ENCODE data around the gene RPGRIP1L.
"Not testable (repeated sequence)": the region's sequence is repeated elsewhere in the genome, so short reads cannot be mapped to it uniquely, and the experiment has no call there.

The RPGRIP1L gene

DNA sequence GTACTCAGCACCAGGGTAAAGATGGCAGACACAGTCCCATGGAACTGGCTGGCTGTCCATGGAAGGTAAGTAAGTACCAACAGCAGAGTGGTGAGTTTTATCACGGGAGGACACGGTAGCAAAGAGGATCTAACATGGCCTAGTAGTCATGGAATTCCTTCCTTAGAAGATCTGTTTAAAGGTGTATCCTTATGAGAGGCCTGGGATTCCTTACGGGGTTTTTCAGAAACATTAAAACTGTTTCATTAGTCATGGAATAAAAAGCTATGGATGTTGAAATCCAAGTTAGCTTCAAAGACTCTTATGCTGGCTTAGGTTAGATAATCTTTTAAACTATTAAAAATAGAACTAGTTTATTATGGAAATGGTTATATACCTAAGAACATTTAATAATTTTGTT is 7.7 kb upstream of the RPGRIP1L start:
- H3K27ac ChIP-seq (ENCODE audit: low read length): no peak overlapping the region
- no peaks in the 10 kb centered on the region for H3K36me3 ChIP-seq (ENCODE audit: control insufficient read depth in 1 of 2, insufficient read depth in 2 of 2, low read length in 2 of 2)
- no peak overlapping the region for H3K4me3 ChIP-seq (ENCODE audit: low read depth in 1 of 2, low read length in 2 of 2)
- H3K4me1 ChIP-seq (ENCODE audit: control insufficient read depth in 1 of 2, insufficient read depth in 2 of 2, low read length in 2 of 2): peaks cover 0 to 10% of the 10 kb centered on the region in 2 donors
- no peaks in the 10 kb centered on the region for H3K9me3 ChIP-seq (ENCODE audit: control insufficient read depth in 1 of 2, low read length in 2 of 2)
- H3K27me3 ChIP-seq (ENCODE audit: low read depth, low read length): no peaks in the 10 kb centered on the region

DNA sequence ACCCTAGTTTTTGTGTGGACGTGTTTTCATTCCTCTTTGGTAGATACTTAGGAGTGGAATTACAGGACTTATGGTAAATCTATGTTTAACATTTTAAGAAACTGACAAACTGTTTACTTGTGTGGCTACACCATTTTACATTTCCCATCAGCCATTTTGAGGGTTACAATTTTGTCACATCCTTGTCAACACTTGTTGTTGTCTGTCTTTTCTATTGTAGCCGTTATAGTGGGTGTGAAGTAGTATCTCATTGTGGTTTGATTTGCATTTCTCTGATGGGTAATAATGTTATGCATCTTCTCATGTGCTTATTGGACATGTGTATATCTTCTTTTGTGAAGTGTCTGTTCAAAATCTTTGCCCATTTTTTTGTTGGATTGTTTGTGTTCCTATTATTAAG is 4.8 kb upstream of the RPGRIP1L start:
- no peaks in the 10 kb centered on the region for H3K9me3 ChIP-seq (ENCODE audit: control insufficient read depth in 1 of 2, low read length in 2 of 2)
- H3K4me1 ChIP-seq (ENCODE audit: control insufficient read depth in 1 of 2, insufficient read depth in 2 of 2, low read length in 2 of 2): peaks cover 9 to 13% of the 10 kb centered on the region in 2 donors

DNA sequence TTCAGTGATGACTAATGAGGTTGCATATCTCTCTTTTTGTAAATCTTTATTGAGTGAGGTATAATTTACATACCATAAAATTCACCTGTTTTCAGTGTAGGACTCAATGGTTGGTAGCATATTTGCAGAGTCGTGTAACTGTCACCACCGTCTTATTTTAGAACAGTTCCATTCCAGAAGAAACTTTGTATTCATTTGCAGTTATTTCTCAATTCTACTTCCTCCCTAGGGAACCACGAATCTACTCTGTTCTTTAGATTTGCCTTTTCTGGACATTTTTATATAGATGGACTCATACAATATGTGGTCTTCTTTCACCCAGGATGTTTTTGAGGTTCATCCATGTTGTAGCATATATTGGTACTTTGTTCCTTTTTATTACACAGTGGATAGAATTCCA is 4.0 kb upstream of the RPGRIP1L start:
- Histone ChIP-seq H3K4me3 (ENCODE audit: low read depth in 1 of 2, low read length in 2 of 2) (no peak overlapping the region), H3K36me3 (ENCODE audit: control insufficient read depth in 1 of 2, insufficient read depth in 2 of 2, low read length in 2 of 2) (no peaks in the 10 kb centered on the region), H3K4me1 (ENCODE audit: control insufficient read depth in 1 of 2, insufficient read depth in 2 of 2, low read length in 2 of 2) (peaks cover 13 to 16% of the 10 kb centered on the region in 2 donors), H3K27me3 (ENCODE audit: low read depth, low read length) (no peaks in the 10 kb centered on the region), H3K9me3 (ENCODE audit: control insufficient read depth in 1 of 2, low read length in 2 of 2) (no peaks in the 10 kb centered on the region), H3K27ac (ENCODE audit: low read length) (no peak overlapping the region)

More for the DNA sequence above, 4.8 kb upstream of the RPGRIP1L start:
- H3K36me3 ChIP-seq (ENCODE audit: control insufficient read depth in 1 of 2, insufficient read depth in 2 of 2, low read length in 2 of 2): no peaks in the 10 kb centered on the region
- H3K27me3 ChIP-seq (ENCODE audit: low read depth, low read length): no peaks in the 10 kb centered on the region
- H3K27ac ChIP-seq (ENCODE audit: low read length): no peak overlapping the region
- H3K4me3 ChIP-seq (ENCODE audit: low read depth in 1 of 2, low read length in 2 of 2): no peak overlapping the region

DNA sequence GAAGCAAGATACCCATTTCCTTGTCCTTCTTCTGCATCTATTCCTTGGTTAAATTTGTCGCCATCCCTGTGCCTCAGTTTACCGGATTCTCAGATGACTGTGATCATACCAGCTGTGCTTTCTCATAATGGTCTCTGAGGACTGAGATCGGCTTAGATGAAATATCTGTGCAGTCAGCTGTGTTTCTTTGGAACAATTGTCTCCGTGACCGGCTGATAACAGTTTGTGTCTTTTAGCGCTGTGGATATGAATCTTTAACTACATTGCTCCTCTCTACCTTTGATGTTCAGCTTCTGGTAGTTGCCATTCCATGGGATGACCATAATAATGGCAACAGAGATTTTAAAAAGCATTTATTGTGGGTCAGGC is 770 bp upstream of the RPGRIP1L start:
- H3K4me1 ChIP-seq (ENCODE audit: control insufficient read depth in 1 of 2, insufficient read depth in 2 of 2, low read length in 2 of 2): peaks cover 13 to 16% of the 10 kb centered on the region in 2 donors
- H3K27me3 ChIP-seq (ENCODE audit: low read depth, low read length): no peaks in the 10 kb centered on the region
- H3K9me3 ChIP-seq (ENCODE audit: control insufficient read depth in 1 of 2, low read length in 2 of 2): no peaks in the 10 kb centered on the region
- peak overlapping the region; percentile 95 to 97 for H3K4me3 ChIP-seq (ENCODE audit: low read depth in 1 of 2, low read length in 2 of 2)
- H3K27ac ChIP-seq (ENCODE audit: low read length): peak overlapping the region; percentile 62
- H3K36me3 ChIP-seq (ENCODE audit: control insufficient read depth in 1 of 2, insufficient read depth in 2 of 2, low read length in 2 of 2): no peaks in the 10 kb centered on the region

DNA sequence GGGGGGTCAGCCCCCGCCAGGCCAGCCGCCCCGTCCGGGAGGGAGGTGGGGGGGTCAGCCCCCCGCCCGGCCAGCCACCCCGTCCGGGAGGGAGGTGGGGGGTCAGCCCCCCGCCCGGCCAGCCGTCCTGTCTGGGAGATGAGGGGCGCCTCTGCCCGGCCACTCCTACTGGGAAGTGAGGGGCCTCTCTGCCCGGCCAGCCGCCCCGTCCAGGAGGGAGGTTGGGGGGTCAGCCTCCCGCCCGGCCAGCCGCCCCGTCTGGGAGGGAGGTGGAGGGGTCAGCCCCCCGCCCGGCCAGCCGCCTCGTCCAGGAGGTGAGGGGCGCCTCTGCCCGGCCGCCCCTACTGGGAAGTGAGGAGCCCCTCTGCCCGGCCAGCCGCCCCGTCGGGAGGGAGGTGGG is 5.4 kb downstream of the RPGRIP1L start:
- not testable (repeated sequence) for H3K4me1 ChIP-seq (ENCODE audit: control insufficient read depth in 1 of 2, insufficient read depth in 2 of 2, low read length in 2 of 2); H3K27ac ChIP-seq (ENCODE audit: low read length)

DNA sequence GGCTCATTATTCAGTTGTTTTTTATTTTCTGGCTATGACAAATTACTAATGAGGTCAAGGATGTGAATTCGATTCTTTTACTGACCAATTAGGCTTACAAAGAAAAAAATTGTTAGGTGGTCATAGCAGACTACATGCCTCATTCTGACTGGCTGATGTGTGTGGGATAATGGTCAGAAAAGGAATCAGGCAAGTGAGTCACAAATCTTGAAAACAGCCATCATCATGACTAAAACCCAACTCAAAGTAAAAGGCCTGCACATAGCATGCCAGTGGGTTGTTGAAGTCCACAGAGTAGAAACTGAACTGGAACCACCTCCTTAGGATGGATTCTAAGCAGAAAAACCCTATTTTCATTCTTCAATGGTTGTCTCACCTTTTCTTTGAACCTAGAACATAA is 8.6 kb downstream of the RPGRIP1L start:
- Histone ChIP-seq H3K27me3 (ENCODE audit: low read depth, low read length) (no peaks in the 10 kb centered on the region), H3K9me3 (ENCODE audit: control insufficient read depth in 1 of 2, low read length in 2 of 2) (no peaks in the 10 kb centered on the region), H3K4me3 (ENCODE audit: low read depth in 1 of 2, low read length in 2 of 2) (no peak overlapping the region), H3K36me3 (ENCODE audit: control insufficient read depth in 1 of 2, insufficient read depth in 2 of 2, low read length in 2 of 2) (peaks cover 0 to 6% of the 10 kb centered on the region in 2 donors), H3K27ac (ENCODE audit: low read length) (no peak overlapping the region), H3K4me1 (ENCODE audit: control insufficient read depth in 1 of 2, insufficient read depth in 2 of 2, low read length in 2 of 2) (no peaks in the 10 kb centered on the region)

More for the DNA sequence above, 5.4 kb downstream of the RPGRIP1L start:
- not testable (repeated sequence) for H3K36me3 ChIP-seq (ENCODE audit: control insufficient read depth in 1 of 2, insufficient read depth in 2 of 2, low read length in 2 of 2); H3K9me3 ChIP-seq (ENCODE audit: control insufficient read depth in 1 of 2, low read length in 2 of 2); H3K4me3 ChIP-seq (ENCODE audit: low read depth in 1 of 2, low read length in 2 of 2); H3K27me3 ChIP-seq (ENCODE audit: low read depth, low read length)

DNA sequence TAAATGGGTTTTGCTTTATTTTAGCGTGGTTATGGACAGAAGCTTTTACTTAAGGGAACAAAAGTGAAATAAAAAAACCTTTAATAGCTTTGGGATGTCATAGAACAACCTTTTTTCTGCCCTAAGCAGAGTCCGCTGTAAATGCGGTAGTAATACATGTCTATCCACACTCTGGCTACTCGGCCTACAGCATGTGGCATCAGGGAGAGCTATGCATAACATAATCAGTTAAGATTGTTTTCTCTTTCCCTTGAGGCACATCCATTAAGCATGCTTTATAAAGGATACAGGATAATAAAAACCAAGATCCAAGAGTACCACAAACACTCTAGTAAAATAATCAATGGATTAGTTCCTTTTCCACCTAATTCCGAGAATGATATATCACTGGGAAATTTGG is 10.3 kb downstream of the RPGRIP1L start:
- Histone ChIP-seq H3K36me3 (ENCODE audit: control insufficient read depth in 1 of 2, insufficient read depth in 2 of 2, low read length in 2 of 2) (peaks cover 0 to 6% of the 10 kb centered on the region in 2 donors), H3K27ac (ENCODE audit: low read length) (no peak overlapping the region), H3K4me3 (ENCODE audit: low read depth in 1 of 2, low read length in 2 of 2) (no peak overlapping the region), H3K9me3 (ENCODE audit: control insufficient read depth in 1 of 2, low read length in 2 of 2) (no peaks in the 10 kb centered on the region), H3K27me3 (ENCODE audit: low read depth, low read length) (no peaks in the 10 kb centered on the region), H3K4me1 (ENCODE audit: control insufficient read depth in 1 of 2, insufficient read depth in 2 of 2, low read length in 2 of 2) (no peaks in the 10 kb centered on the region)

DNA sequence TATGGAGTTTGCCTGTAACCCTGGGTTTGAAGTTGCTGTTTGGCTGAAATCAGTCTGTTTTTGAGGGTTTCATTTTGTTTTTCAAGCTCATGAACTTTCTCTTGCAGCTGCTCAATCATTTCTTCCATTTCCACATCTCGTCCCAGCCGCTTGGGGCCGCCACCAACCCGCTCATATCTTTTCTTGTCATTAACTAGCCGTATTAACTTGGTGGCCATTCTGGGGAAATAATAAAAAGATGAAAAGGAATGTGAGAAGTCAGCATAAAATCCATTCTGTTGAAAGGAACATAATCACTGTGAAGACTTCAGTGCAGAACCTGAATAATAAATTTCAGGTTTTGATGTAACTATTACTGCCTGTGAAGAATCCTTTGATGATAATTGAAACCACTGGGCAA is 11.5 kb downstream of the RPGRIP1L start:
- H3K4me1 ChIP-seq (ENCODE audit: control insufficient read depth in 1 of 2, insufficient read depth in 2 of 2, low read length in 2 of 2): no peaks in the 10 kb centered on the region
- no peak overlapping the region for H3K4me3 ChIP-seq (ENCODE audit: low read depth in 1 of 2, low read length in 2 of 2)
- no peak overlapping the region for H3K27ac ChIP-seq (ENCODE audit: low read length)
- no peaks in the 10 kb centered on the region for H3K27me3 ChIP-seq (ENCODE audit: low read depth, low read length)
- peaks cover 0 to 6% of the 10 kb centered on the region in 2 donors for H3K36me3 ChIP-seq (ENCODE audit: control insufficient read depth in 1 of 2, insufficient read depth in 2 of 2, low read length in 2 of 2)
- H3K9me3 ChIP-seq (ENCODE audit: control insufficient read depth in 1 of 2, low read length in 2 of 2): no peaks in the 10 kb centered on the region

DNA sequence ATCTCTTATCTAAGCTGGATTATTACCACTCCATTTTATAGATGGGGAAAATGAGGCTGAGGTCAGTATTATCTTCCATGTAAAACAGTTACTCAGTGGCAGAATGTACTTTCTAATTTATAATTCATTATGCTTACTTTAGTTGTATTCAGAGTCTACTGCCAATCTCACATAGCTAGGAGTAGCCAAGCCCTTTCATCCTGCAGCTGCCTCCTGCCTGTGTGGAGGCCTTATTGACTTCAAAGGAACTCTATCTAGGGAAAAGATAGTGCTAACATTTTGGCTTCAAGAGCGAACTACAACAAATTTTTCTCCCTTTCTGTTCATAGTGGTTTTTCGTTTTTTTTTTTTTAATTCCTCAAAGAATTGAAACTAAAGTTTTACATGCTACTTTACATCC is 12.9 kb downstream of the RPGRIP1L start:
- Histone ChIP-seq H3K4me3 (ENCODE audit: low read depth in 1 of 2, low read length in 2 of 2) (no peak overlapping the region), H3K27ac (ENCODE audit: low read length) (no peak overlapping the region), H3K9me3 (ENCODE audit: control insufficient read depth in 1 of 2, low read length in 2 of 2) (no peaks in the 10 kb centered on the region), H3K36me3 (ENCODE audit: control insufficient read depth in 1 of 2, insufficient read depth in 2 of 2, low read length in 2 of 2) (peaks cover 0 to 6% of the 10 kb centered on the region in 2 donors), H3K27me3 (ENCODE audit: low read depth, low read length) (no peaks in the 10 kb centered on the region), H3K4me1 (ENCODE audit: control insufficient read depth in 1 of 2, insufficient read depth in 2 of 2, low read length in 2 of 2) (no peaks in the 10 kb centered on the region)

DNA sequence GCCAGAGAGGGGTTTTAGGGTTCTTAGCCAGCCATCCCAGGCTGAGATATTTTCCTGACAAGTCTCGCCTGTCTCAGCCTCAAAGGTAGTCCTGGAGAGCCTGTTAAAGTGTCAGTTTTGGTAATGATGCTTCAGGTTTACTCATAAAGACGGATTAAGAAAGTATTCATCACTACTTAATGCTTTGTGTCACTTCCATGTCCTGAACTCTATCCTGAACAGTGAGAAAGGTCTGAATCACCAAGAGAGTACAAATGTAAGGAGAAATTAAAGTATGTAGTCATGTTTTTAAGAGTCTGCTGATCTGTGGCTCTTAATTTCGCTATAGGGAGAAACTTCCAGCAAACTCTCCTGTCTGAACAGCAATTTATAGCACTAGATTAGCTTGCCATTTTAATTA is 14.0 kb downstream of the RPGRIP1L start:
- H3K9me3 ChIP-seq (ENCODE audit: control insufficient read depth in 1 of 2, low read length in 2 of 2): peaks cover 0 to 3% of the 10 kb centered on the region in 2 donors
- H3K4me3 ChIP-seq (ENCODE audit: low read depth in 1 of 2, low read length in 2 of 2): no peak overlapping the region
- H3K27ac ChIP-seq (ENCODE audit: low read length): no peak overlapping the region
- H3K27me3 ChIP-seq (ENCODE audit: low read depth, low read length): no peaks in the 10 kb centered on the region
- no peaks in the 10 kb centered on the region for H3K4me1 ChIP-seq (ENCODE audit: control insufficient read depth in 1 of 2, insufficient read depth in 2 of 2, low read length in 2 of 2)
- H3K36me3 ChIP-seq (ENCODE audit: control insufficient read depth in 1 of 2, insufficient read depth in 2 of 2, low read length in 2 of 2): peaks cover 0 to 10% of the 10 kb centered on the region in 2 donors

DNA sequence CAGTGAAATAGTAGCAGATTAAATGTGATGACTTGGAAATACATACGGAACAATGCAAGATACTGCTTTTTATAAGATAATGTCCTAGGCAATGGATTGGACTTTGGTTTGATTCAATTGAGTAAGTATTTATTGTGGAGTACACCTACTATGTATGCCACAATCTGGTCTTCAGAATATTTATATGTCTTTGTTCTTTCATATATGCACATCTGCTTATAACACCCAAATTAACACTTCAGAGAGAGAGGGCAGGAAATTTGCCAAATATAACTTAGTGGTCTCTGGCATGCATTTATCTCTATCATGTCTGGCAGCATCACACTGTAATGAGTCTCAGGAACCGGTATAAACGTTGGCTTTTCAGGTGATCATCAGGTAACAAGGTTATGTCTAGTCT is 16.9 kb downstream of the RPGRIP1L start:
- Histone ChIP-seq H3K9me3 (ENCODE audit: control insufficient read depth in 1 of 2, low read length in 2 of 2) (peaks cover 0 to 3% of the 10 kb centered on the region in 2 donors), H3K36me3 (ENCODE audit: control insufficient read depth in 1 of 2, insufficient read depth in 2 of 2, low read length in 2 of 2) (peaks cover 0 to 10% of the 10 kb centered on the region in 2 donors), H3K27me3 (ENCODE audit: low read depth, low read length) (no peaks in the 10 kb centered on the region), H3K27ac (ENCODE audit: low read length) (no peak overlapping the region), H3K4me3 (ENCODE audit: low read depth in 1 of 2, low read length in 2 of 2) (no peak overlapping the region), H3K4me1 (ENCODE audit: control insufficient read depth in 1 of 2, insufficient read depth in 2 of 2, low read length in 2 of 2) (no peaks in the 10 kb centered on the region)

DNA sequence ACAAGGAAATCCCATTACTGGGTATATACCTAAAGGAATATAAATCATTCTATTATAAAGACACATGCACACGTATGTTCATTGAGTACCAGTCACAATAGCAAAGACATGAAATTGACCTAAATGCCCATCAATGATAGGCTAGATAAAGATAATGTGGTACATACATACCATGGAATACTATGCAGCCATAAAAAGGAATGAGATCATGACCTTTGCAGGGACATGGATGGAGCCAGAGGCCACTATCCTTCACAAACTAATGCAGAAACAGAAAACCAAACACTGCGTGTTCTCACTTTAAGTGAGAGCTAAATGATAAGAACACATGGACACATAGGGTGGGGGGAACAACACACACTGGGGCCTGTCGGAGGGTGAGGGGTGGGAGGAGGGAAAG is 18.3 kb downstream of the RPGRIP1L start:
- not testable (repeated sequence) for H3K9me3 ChIP-seq (ENCODE audit: control insufficient read depth in 1 of 2, low read length in 2 of 2); H3K27me3 ChIP-seq (ENCODE audit: low read depth, low read length); H3K27ac ChIP-seq (ENCODE audit: low read length); H3K4me3 ChIP-seq (ENCODE audit: low read depth in 1 of 2, low read length in 2 of 2); H3K4me1 ChIP-seq (ENCODE audit: control insufficient read depth in 1 of 2, insufficient read depth in 2 of 2, low read length in 2 of 2); H3K36me3 ChIP-seq (ENCODE audit: control insufficient read depth in 1 of 2, insufficient read depth in 2 of 2, low read length in 2 of 2)

Measured in muscle layer of duodenum (tissue), 2 donors.